ENCODE results near the gene ZNF507. TPM values are rescaled to one million over a fixed set of nuclear protein-coding genes. Genes with fewer than 3 reads are reported as not detected.

ZNF507 gene
- total and polyA plus RNA-seq, 2 of the 8 experiments (the other 6 are each of a cell fraction or from before 2014, with no cell fraction given): 8.6 to 28.8 TPM

GRCh38 chr19:32352241-32352630 is 6.8 kb downstream of the ZNF507 start (continued):
- TF ChIP-seq, protein P1, sequence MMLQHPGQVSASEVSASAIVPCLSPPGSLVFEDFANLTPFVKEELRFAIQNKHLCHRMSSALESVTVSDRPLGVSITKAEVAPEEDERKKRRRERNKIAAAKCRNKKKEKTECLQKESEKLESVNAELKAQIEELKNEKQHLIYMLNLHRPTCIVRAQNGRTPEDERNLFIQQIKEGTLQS (IDR thresholded peaks at IDR 0.05; ENCODE audit: insufficient read depth, low read depth, low read length): no peak
- TF ChIP-seq BACH1 (IDR thresholded peaks at IDR 0.05; ENCODE audit: low read length) (no peak), JUN (IDR thresholded peaks at IDR 0.05; ENCODE audit: low read depth, low read length) (no peak)
